HEK293T (cell line): ENCODE results near the gene DHDH.
"Not testable (repeated sequence)": the region's sequence is repeated elsewhere in the genome, so short reads cannot be mapped to it uniquely, and the experiment has no call there.

Experiments
- ARNT ChIP-seq: fragments of 450-650 bp; IDR thresholded peaks from 2 replicates; pipeline ENCODE4 v1.6.1; 2017; ENCODE audit warnings: mild to moderate bottlenecking
- BHLHE40 ChIP-seq: fragments of 450-650 bp; IDR thresholded peaks from 2 replicates; pipeline ENCODE4 v1.6.1; 2016; ENCODE audit warnings: mild to moderate bottlenecking, moderate library complexity, borderline replicate concordance
- FOXA1 ChIP-seq: fragments of 450-650 bp; IDR thresholded peaks from 2 replicates; pipeline ENCODE4 v1.6.1; 2016; ENCODE audit warnings: mild to moderate bottlenecking
- FOXK2 ChIP-seq: fragments of 450-650 bp; IDR thresholded peaks from 2 replicates; pipeline ENCODE4 v1.6.1; 2016; ENCODE audit warnings: mild to moderate bottlenecking
- L3MBTL2 ChIP-seq: fragments of 450-650 bp; conservative IDR thresholded peaks from 2 replicates; pipeline ENCODE4 v1.6.1; 2016; ENCODE audit warnings: mild to moderate bottlenecking
- SP1 ChIP-seq: fragments of 450-650 bp; IDR thresholded peaks from 2 replicates; pipeline ENCODE4 v1.6.1; 2017
- SUZ12 ChIP-seq: fragments of 450-650 bp; IDR thresholded peaks from 2 replicates; pipeline ENCODE4 v1.6.1; 2016; ENCODE audit warnings: mild to moderate bottlenecking
- TARDBP ChIP-seq: fragments of 450-650 bp; IDR thresholded peaks from 2 replicates; pipeline ENCODE4 v1.6.1; 2016
- ZNF384 ChIP-seq: fragments of 450-650 bp; IDR thresholded peaks from 2 replicates; pipeline ENCODE4 v1.6.1; 2016

GRCh38 chr19:48927692-48928091 lies 5.8 kb upstream of the DHDH start:
- TF ChIP-seq SUZ12, BHLHE40, ARNT, TARDBP, L3MBTL2, FOXA1, FOXK2, SP1, ZNF384: not testable (repeated sequence)
